Gastrocnemius medialis (tissue), 4 donors: ENCODE data around the gene ADAMTSL1. TPM values are rescaled to one million over a fixed set of nuclear protein-coding genes. Genes with fewer than 3 reads are reported as not detected.

Experiments used
- ATAC-seq, 2 donors: fragments of 150-250 bp; one replicate each; pipeline ENCODE4 v1.9.1; 2016
- DNase-seq, 2 donors: peaks; one replicate each; pipeline ENCODE4 v3.0.0-alpha.2; 2019
- H3K27ac ChIP-seq, 4 donors: fragments of 200-600 bp; sonication (generic); 1 replicate in 1 of 4; 2 replicates in 3 of 4; pipeline ENCODE4 v1.5.1; 2016 to 2018; ENCODE audit warnings: mild to moderate bottlenecking in 2 of 4, moderate library complexity in 1 of 4
- H3K27me3 ChIP-seq, 3 donors: fragments of 200-600 bp; sonication (generic) in 2 of 3; 1 replicate in 1 of 3; 2 replicates in 2 of 3; pipeline versions ENCODE4 v1.5.1 to v1.6.0; 2016 to 2019; ENCODE audit warnings: mild to moderate bottlenecking in 1 of 3, moderate library complexity in 1 of 3
- H3K36me3 ChIP-seq, 2 donors: fragments of 200-600 bp; sonication (generic) in 1 of 2; one replicate each; pipeline ENCODE4 v1.5.1; 2017 to 2018
- H3K4me1 ChIP-seq, 2 donors: fragments of 200-600 bp; sonication (generic) in 1 of 2; one replicate each; pipeline ENCODE4 v1.5.1; 2016 to 2017; ENCODE audit warnings: mild to moderate bottlenecking in 2 of 2
- H3K4me3 ChIP-seq, 4 donors: fragments of 200-600 bp; sonication (generic) in 3 of 4; 1 replicate in 1 of 4; 2 replicates in 3 of 4; pipeline ENCODE4 v1.5.1; 2016 to 2019; ENCODE audit warnings: mild to moderate bottlenecking in 2 of 4
- H3K9me3 ChIP-seq, 3 donors: fragments of 200-600 bp; sonication (generic) in 2 of 3; 1 replicate in 1 of 3; 2 replicates in 2 of 3; pipeline ENCODE4 v1.5.1; 2016 to 2019
- CTCF ChIP-seq, 5 experiments: fragments of 450-650 bp in 3 of 5; fragments of 200-600 bp in 2 of 5; sonication (generic) in 2 of 5; IDR thresholded peaks in 4 of 5; conservative IDR thresholded peaks in 1 of 5; 1 replicate in 4 of 5; 2 replicates in 1 of 5; pipeline ENCODE4 v1.5.1; 2016 to 2019; ENCODE audit warnings: antibody characterized with exemption in 5 of 5, mild to moderate bottlenecking in 3 of 5, moderate library complexity in 3 of 5
- POLR2A ChIP-seq, 2 donors: fragments of 450-650 bp; IDR thresholded peaks; one replicate each; pipeline ENCODE4 v1.6.1; 2017; ENCODE audit warnings: antibody characterized with exemption in 2 of 2, mild to moderate bottlenecking in 2 of 2, moderate library complexity in 2 of 2
- in situ Hi-C, 4 donors: fragments of 200-750 bp; cut with MboI; loops; one replicate each; pipeline versions ENCODE4 v1.15.0 to v1.8.0; 2017; ENCODE audit warnings: low sequenced_read_pairs in 4 of 4
- intact Hi-C: fragments of 100-400 bp; cut with DNase I; formaldehyde crosslinking; loops from one replicate; pipeline ENCODE4 v1.15.1; 2023; ENCODE audit warnings: low total_unique reads
- total RNA-seq, 4 donors: library from RNA; depleted of rRNA; stranded (reverse); fragments of >200 nt; gene quantifications; one replicate each; pipeline versions ENCODE4 v1.1.0 to v1.2.3, GENCODE V29; 2016

ADAMTSL1 gene
- total RNA-seq, 4 donors from 2014 or later, result 0.05 to 0.58 (median 0.28) TPM

- Histone ChIP-seq H3K27ac (no peak overlapping the region), H3K36me3 (no peaks in the 10 kb centered on the region), H3K27me3 (no peaks in the 10 kb centered on the region), H3K9me3 (no peaks in the 10 kb centered on the region), H3K4me1 (no peaks in the 10 kb centered on the region), H3K4me3 (no peak overlapping the region)
- intact Hi-C loops, result no loop called here
- in situ Hi-C loops, result no loop called here
- no peak for ATAC-seq
- TF ChIP-seq POLR2A (IDR thresholded peaks at IDR 0.05), result no peak
- no peak for TF ChIP-seq CTCF (IDR thresholded peaks at IDR 0.05 in 4 of 5, conservative IDR thresholded peaks at IDR 0.05 in 1 of 5)
- no peak for DNase-seq
Measured at GRCh38 chr9:18728642-18729041, 254.7 kb downstream of the ADAMTSL1 start.

- Histone ChIP-seq H3K4me1 (no peaks in the 10 kb centered on the region), H3K27me3 (no peaks in the 10 kb centered on the region), H3K27ac (no peak overlapping the region), H3K36me3 (no peaks in the 10 kb centered on the region), H3K4me3 (no peak overlapping the region), H3K9me3 (no peaks in the 10 kb centered on the region)
- TF ChIP-seq CTCF (IDR thresholded peaks at IDR 0.05 in 4 of 5, conservative IDR thresholded peaks at IDR 0.05 in 1 of 5), result no peak
- no peak for TF ChIP-seq POLR2A (IDR thresholded peaks at IDR 0.05)
- intact Hi-C loops (no loop called here), in situ Hi-C loops (no loop called here)
- ATAC-seq (no peak), DNase-seq (no peak)
Measured at GRCh38 chr9:18730241-18730640, 256.3 kb downstream of the ADAMTSL1 start.

GRCh38 chr9:18739127-18739526 lies 265.2 kb downstream of the ADAMTSL1 start:
- intact Hi-C loops, result no loop called here
- H3K9me3 ChIP-seq, result no peaks in the 10 kb centered on the region
- ATAC-seq (no peak), DNase-seq (no peak)
- H3K27ac ChIP-seq, result no peak overlapping the region
- in situ Hi-C loops, result no loop called here
- no peaks in the 10 kb centered on the region for H3K36me3 ChIP-seq
- TF ChIP-seq CTCF (IDR thresholded peaks at IDR 0.05 in 4 of 5, conservative IDR thresholded peaks at IDR 0.05 in 1 of 5) (no peak), POLR2A (IDR thresholded peaks at IDR 0.05) (no peak)
- H3K4me1 ChIP-seq, result no peaks in the 10 kb centered on the region
- H3K27me3 ChIP-seq, result no peaks in the 10 kb centered on the region
- H3K4me3 ChIP-seq, result no peak overlapping the region

- Histone ChIP-seq H3K9me3 (no peaks in the 10 kb centered on the region), H3K27ac (no peak overlapping the region), H3K4me3 (no peak overlapping the region), H3K36me3 (no peaks in the 10 kb centered on the region), H3K27me3 (no peaks in the 10 kb centered on the region), H3K4me1 (no peaks in the 10 kb centered on the region)
- DNase-seq (no peak), ATAC-seq (no peak)
- intact Hi-C loops, result no loop called here
- TF ChIP-seq CTCF (IDR thresholded peaks at IDR 0.05 in 4 of 5, conservative IDR thresholded peaks at IDR 0.05 in 1 of 5) (no peak), POLR2A (IDR thresholded peaks at IDR 0.05) (no peak)
- in situ Hi-C loops, result no loop called here
Measured at GRCh38 chr9:18739641-18740318, 265.8 kb downstream of the ADAMTSL1 start.

- H3K4me1 ChIP-seq, result no peaks in the 10 kb centered on the region
- no peaks in the 10 kb centered on the region for H3K27me3 ChIP-seq
- no peaks in the 10 kb centered on the region for H3K9me3 ChIP-seq
- H3K36me3 ChIP-seq, result no peaks in the 10 kb centered on the region
- TF ChIP-seq CTCF (IDR thresholded peaks at IDR 0.05 in 4 of 5, conservative IDR thresholded peaks at IDR 0.05 in 1 of 5), result no peak
- TF ChIP-seq POLR2A (IDR thresholded peaks at IDR 0.05), result no peak
- H3K4me3 ChIP-seq, result no peak overlapping the region
- no peak overlapping the region for H3K27ac ChIP-seq
- in situ Hi-C loops, result no loop called here
- intact Hi-C loops, result no loop called here
- DNase-seq, result no peak
- no peak for ATAC-seq
Measured at GRCh38 chr9:18741359-18741758, 267.4 kb downstream of the ADAMTSL1 start.
